Measurements from ENCODE around the gene CTDSPL2. TPM values are rescaled to one million over a fixed set of nuclear protein-coding genes. Genes with fewer than 3 reads are reported as not detected.

Gene CTDSPL2
- total and polyA plus RNA-seq, 10 of the 15 experiments (the other 5 are each of a cell fraction or from before 2014, with no cell fraction given) = 10.7 to 77.1 (median 44.9) TPM

GRCh38 chr15:44447772-44448376, 20.4 kb downstream of the CTDSPL2 start:
- no peak for TF ChIP-seq RAD51 (IDR thresholded peaks at IDR 0.05)
- TF ChIP-seq POLR2A (IDR thresholded peaks at IDR 0.05; ENCODE audit: low read depth, low read length) = 0 out of 2 replicates have a peak, but pooled peaks have one; percentile 22
- Histone ChIP-seq H3K79me2 (ENCODE audit: control insufficient read depth, insufficient read depth, low read length) (peaks cover 65% of the 10 kb centered on the region), H3K4me1 (ENCODE audit: control insufficient read depth, insufficient read depth, low read length) (no peaks in the 10 kb centered on the region), H4K20me1 (ENCODE audit: control insufficient read depth, insufficient read depth) (no peaks in the 10 kb centered on the region), H2AFZ (ENCODE audit: control insufficient read depth, low read depth, low read length) (no peak overlapping the region), H3K27ac (ENCODE audit: control insufficient read depth, insufficient read depth) (no peak overlapping the region), H3K9ac (ENCODE audit: control insufficient read depth, insufficient read depth, low read length) (no peak overlapping the region), H3K27me3 (replicated peaks in 1 of 2; ENCODE audit: control insufficient read depth in 2 of 2, insufficient read depth in 2 of 2, low read length in 1 of 2) (no peaks in the 10 kb centered on the region), H3K9me3 (replicated peaks; ENCODE audit: control insufficient read depth, insufficient read depth, low read length) (peaks cover 2% of the 10 kb centered on the region), H3K4me2 (ENCODE audit: control insufficient read depth, insufficient read depth) (no peak overlapping the region), H3K4me3 (no peak overlapping the region), H3K36me3 (ENCODE audit: control insufficient read depth in 2 of 2, insufficient read depth in 2 of 2, low read length in 1 of 2) (peaks cover 0 to 7% of the 10 kb centered on the region in 2 experiments; a peak in 3 of 4 replicates)
- ATAC-seq (no peak), DNase-seq (ENCODE audit: low read depth, low spot score) (no peak), FAIRE-seq (no peak)
- RAD21 ChIA-PET (ENCODE audit: unreplicated experiment) = no interaction called here
- intact Hi-C loops (cut with micrococcal nuclease; ENCODE audit: unreplicated experiment) (no loop called here), in situ Hi-C loops (cut with MboI) (no loop called here)
- no TSS peak for BruUV-seq (replicated peaks)
- POLR2A ChIA-PET = interaction anchor here (1.2 kb wide), 1 partner anchor 20 kb away, joined by 3 read pairs; the partner anchor contains the start of gene CTDSPL2
- CTCF ChIA-PET = no interaction called here
- SMC1A ChIA-PET (ENCODE audit: uncharacterized antibody, unreplicated experiment) = no interaction called here
- WGBS (ENCODE audit: insufficient coverage, insufficient replicate concordance, low lambda C conversion rate, missing lambda C conversion rate) = 98% methylated on average over 11 of the region's 11 CpGs

- no peak overlapping the region for H3K27ac ChIP-seq (ENCODE audit: control insufficient read depth, insufficient read depth)
- ChIA-PET CTCF (no interaction called here), POLR2A (no interaction called here), SMC1A (ENCODE audit: uncharacterized antibody, unreplicated experiment) (no interaction called here), RAD21 (ENCODE audit: unreplicated experiment) (no interaction called here)
- no peaks in the 10 kb centered on the region for H3K27me3 ChIP-seq (replicated peaks in 1 of 2; ENCODE audit: control insufficient read depth in 2 of 2, insufficient read depth in 2 of 2, low read length in 1 of 2)
- H3K79me2 ChIP-seq (ENCODE audit: control insufficient read depth, insufficient read depth, low read length) = peaks cover 53% of the 10 kb centered on the region
- no peaks in the 10 kb centered on the region for H3K4me1 ChIP-seq (ENCODE audit: control insufficient read depth, insufficient read depth, low read length)
- peaks cover 0 to 7% of the 10 kb centered on the region in 2 experiments; a peak in 3 of 4 replicates for H3K36me3 ChIP-seq (ENCODE audit: control insufficient read depth in 2 of 2, insufficient read depth in 2 of 2, low read length in 1 of 2)
- no peak overlapping the region for H2AFZ ChIP-seq (ENCODE audit: control insufficient read depth, low read depth, low read length)
- intact Hi-C loops (cut with micrococcal nuclease; ENCODE audit: unreplicated experiment) = no loop called here
- ATAC-seq = no peak
- no peaks in the 10 kb centered on the region; the same call in none of the 3 replicates for H3K9me3 ChIP-seq (replicated peaks; ENCODE audit: control insufficient read depth, insufficient read depth, low read length)
- H3K4me2 ChIP-seq (ENCODE audit: control insufficient read depth, insufficient read depth) = no peak overlapping the region
- H3K9ac ChIP-seq (ENCODE audit: control insufficient read depth, insufficient read depth, low read length) = no peak overlapping the region
- in situ Hi-C loops (cut with MboI) = no loop called here
- DNase-seq (ENCODE audit: low read depth, low spot score) = no peak
- no TSS peak for BruUV-seq (replicated peaks)
- H3K4me3 ChIP-seq = no peak overlapping the region
- 0% methylated on average over 1 of the region's 1 CpG for WGBS (ENCODE audit: insufficient coverage, insufficient replicate concordance, low lambda C conversion rate, missing lambda C conversion rate)
- no peak for FAIRE-seq
- H4K20me1 ChIP-seq (ENCODE audit: control insufficient read depth, insufficient read depth) = no peaks in the 10 kb centered on the region
- TF ChIP-seq NR2C2 (IDR thresholded peaks at IDR 0.05; ENCODE audit: borderline replicate concordance, control insufficient read depth, insufficient read length, low read depth) (no peak), RAD21 (IDR thresholded peaks at IDR 0.05; ENCODE audit: insufficient read depth, low read depth, low read length) (no peak), PKNOX1 (IDR thresholded peaks at IDR 0.05) (no peak), ZNF592 (IDR thresholded peaks at IDR 0.05) (no peak), TCF7 (IDR thresholded peaks at IDR 0.05; ENCODE audit: borderline replicate concordance) (no peak), TBL1XR1 (IDR thresholded peaks at IDR 0.05; ENCODE audit: low read depth, low read length) (no peak), BMI1 (IDR thresholded peaks at IDR 0.05; ENCODE audit: borderline replicate concordance) (no peak), PML (IDR thresholded peaks at IDR 0.05; ENCODE audit: low read length) (no peak), MAX (IDR thresholded peaks at IDR 0.05; ENCODE audit: low read depth, low read length) (no peak), CHD4 (IDR thresholded peaks at IDR 0.05) (no peak), BRCA1 (IDR thresholded peaks at IDR 0.05; ENCODE audit: low read depth, low read length) (no peak), MTA3 (IDR thresholded peaks at IDR 0.05; ENCODE audit: borderline replicate concordance, low read length) (no peak)
Measured at GRCh38 chr15:44450172-44450571, 22.7 kb downstream of the CTDSPL2 start.

Data from GM12878 (cell line).